Mesenchymal stem cell (in vitro differentiated cells and primary cell): ENCODE measurements around the gene NFKB2.
A peak's percentile ranks its signal among the peaks of the same experiment; 100 is the strongest.

Source experiments
- DNase-seq: peaks from one replicate; pipeline ENCODE4 v3.0.0-alpha.2; 2013
- H2AFZ ChIP-seq: one replicate; pipeline ENCODE4 v1.6.1; 2013; ENCODE audit warnings: low read depth, mild to moderate bottlenecking, control low read depth, inconsistent platforms, low read length, moderate library complexity
- H2AK5ac ChIP-seq: 2 replicates; pipeline ENCODE4 v1.6.1; 2013; ENCODE audit warnings: low read length, moderate library complexity, mild to moderate bottlenecking, inconsistent platforms; ENCODE audit not compliant: severe bottlenecking
- H2BK120ac ChIP-seq: one replicate; pipeline ENCODE4 v1.6.1; 2013; ENCODE audit warnings: low read depth, mild to moderate bottlenecking, inconsistent platforms, low read length, moderate library complexity
- H2BK12ac ChIP-seq, 2 experiments: one replicate each; pipeline ENCODE4 v1.6.1; 2013; ENCODE audit warnings: inconsistent platforms in 2 of 2, low read length in 2 of 2, mild to moderate bottlenecking in 2 of 2, moderate library complexity in 2 of 2, control low read depth in 1 of 2
- H2BK15ac ChIP-seq: one replicate; pipeline ENCODE4 v1.6.1; 2013; ENCODE audit warnings: mild to moderate bottlenecking, low read depth, inconsistent platforms; ENCODE audit not compliant: poor library complexity, severe bottlenecking
- H2BK5ac ChIP-seq: 2 replicates; pipeline ENCODE4 v1.6.1; 2013; ENCODE audit warnings: low read depth, mild to moderate bottlenecking, low read length, control low read depth, inconsistent platforms; ENCODE audit not compliant: poor library complexity, severe bottlenecking
- H3K14ac ChIP-seq, 2 experiments: one replicate each; pipeline ENCODE4 v1.6.1; 2013; ENCODE audit warnings: inconsistent platforms in 2 of 2, low read length in 2 of 2, control low read depth in 1 of 2, mild to moderate bottlenecking in 1 of 2, moderate library complexity in 1 of 2
- H3K18ac ChIP-seq, 2 experiments: one replicate each; pipeline ENCODE4 v1.6.1; 2013; ENCODE audit warnings: inconsistent platforms in 2 of 2, low read length in 2 of 2, control low read depth in 1 of 2, low read depth in 1 of 2, mild to moderate bottlenecking in 1 of 2
- H3K23ac ChIP-seq, 2 experiments: one replicate each; pipeline ENCODE4 v1.6.1; 2013; ENCODE audit warnings: inconsistent platforms in 2 of 2, low read length in 2 of 2, mild to moderate bottlenecking in 2 of 2, moderate library complexity in 2 of 2, control low read depth in 1 of 2
- H3K27ac ChIP-seq: 2 replicates; pipeline ENCODE4 v1.5.1; 2013; ENCODE audit warnings: mild to moderate bottlenecking, moderate library complexity, low read length, control low read depth, inconsistent platforms; ENCODE audit not compliant: poor library complexity, severe bottlenecking
- H3K27me3 ChIP-seq, 2 experiments: 2 replicates each; pipeline versions ENCODE4 v1.6.1 to v1.7.0; 2013; ENCODE audit warnings: low read length in 2 of 2, mild to moderate bottlenecking in 2 of 2, moderate library complexity in 2 of 2, control low read depth in 1 of 2, inconsistent platforms in 1 of 2; ENCODE audit not compliant: control insufficient read depth in 1 of 2, insufficient read depth in 1 of 2
- H3K36me3 ChIP-seq, 2 experiments: 2 replicates each; pipeline versions ENCODE4 v1.6.1 to v1.7.0; 2013; ENCODE audit warnings: low read length in 2 of 2, control low read depth in 1 of 2, inconsistent platforms in 1 of 2, low read depth in 1 of 2, mild to moderate bottlenecking in 1 of 2; ENCODE audit not compliant: insufficient read depth in 2 of 2, control insufficient read depth in 1 of 2
- H3K4ac ChIP-seq, 2 experiments: one replicate each; pipeline ENCODE4 v1.6.1; 2013; ENCODE audit warnings: inconsistent platforms in 2 of 2, low read length in 2 of 2, mild to moderate bottlenecking in 2 of 2, moderate library complexity in 2 of 2, control low read depth in 1 of 2, low read depth in 1 of 2
- H3K4me1 ChIP-seq: 2 replicates; pipeline ENCODE4 v1.6.1; 2013; ENCODE audit warnings: low read depth, low read length, control low read depth; ENCODE audit not compliant: control insufficient read depth, insufficient read depth
- H3K4me2 ChIP-seq: 2 replicates; pipeline ENCODE4 v1.6.1; 2013; ENCODE audit warnings: low read length, mild to moderate bottlenecking, inconsistent platforms; ENCODE audit not compliant: poor library complexity, severe bottlenecking
- H3K4me3 ChIP-seq, 2 experiments: 2 replicates each; pipeline versions ENCODE4 v1.5.1 to v1.7.0; 2013; ENCODE audit warnings: low read length in 2 of 2, mild to moderate bottlenecking in 2 of 2, control low read depth in 1 of 2, low read depth in 1 of 2; ENCODE audit not compliant: insufficient read depth in 1 of 2
- H3K79me1 ChIP-seq: replicated peaks from 2 replicates; pipeline ENCODE4 v1.6.1; 2013; ENCODE audit warnings: mild to moderate bottlenecking, control low read depth, low read length, inconsistent platforms; ENCODE audit not compliant: poor library complexity, severe bottlenecking
- H3K9ac ChIP-seq: 2 replicates; pipeline ENCODE4 v1.7.0; 2013; ENCODE audit warnings: mild to moderate bottlenecking, low read length, moderate library complexity
- H3K9me3 ChIP-seq: 2 replicates; pipeline ENCODE4 v1.7.0; 2013; ENCODE audit warnings: mild to moderate bottlenecking, low read length; ENCODE audit not compliant: control insufficient read depth
- H4K8ac ChIP-seq: one replicate; pipeline ENCODE4 v1.6.1; 2013; ENCODE audit warnings: inconsistent platforms, mild to moderate bottlenecking, low read length, moderate library complexity
- H4K91ac ChIP-seq: one replicate; pipeline ENCODE4 v1.6.1; 2013; ENCODE audit warnings: mild to moderate bottlenecking, low read length, inconsistent platforms
- WGBS: methylation state at CpG from one replicate; pipeline ENCODE4 v1.1.7; 2013; ENCODE audit warnings: mixed read lengths; 5-methylcytosine and 5-hydroxymethylcytosine counted together

NFKB2 gene

DNA sequence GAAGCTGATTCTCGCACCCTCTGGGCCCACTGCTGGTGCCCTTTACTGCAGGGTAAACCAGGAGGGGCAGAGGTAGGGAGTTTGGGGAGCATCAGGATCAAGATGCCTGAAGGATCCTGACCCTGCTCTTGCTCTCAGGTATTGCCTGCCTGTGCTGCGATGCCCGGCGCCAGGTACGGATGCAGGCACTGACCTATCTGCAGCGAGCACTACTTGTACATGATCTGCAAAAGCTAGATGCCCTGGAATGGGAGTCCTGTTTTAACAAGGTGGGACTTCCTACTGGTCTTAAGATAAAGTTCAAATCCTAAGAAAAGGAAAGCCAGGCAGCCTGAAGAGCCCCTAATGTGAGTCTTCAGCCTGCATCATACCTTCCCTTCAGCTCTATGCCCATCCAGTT, 16.1 kb upstream of the NFKB2 start:
- no peak for DNase-seq

GRCh38 chr10:102381983-102382382, 13.5 kb upstream of the NFKB2 start:
- Histone ChIP-seq H3K18ac (no peak overlapping the region), H3K4me2 (no peak overlapping the region), H3K23ac (no peak overlapping the region), H3K4ac (no peak overlapping the region), H3K27ac (no peak overlapping the region), H3K9ac (no peak overlapping the region), H4K91ac (no peak overlapping the region), H3K79me1 (peaks cover 14% of the 10 kb centered on the region), H3K14ac (no peak overlapping the region), H3K36me3 (peaks cover 50 to 63% of the 10 kb centered on the region in 2 experiments), H2BK120ac (no peak overlapping the region), H2AFZ (no peak overlapping the region), H3K4me3 (no peak overlapping the region), H2BK15ac (no peak overlapping the region), H4K8ac (no peak overlapping the region), H3K9me3 (no peaks in the 10 kb centered on the region), H3K4me1 (peaks cover 6% of the 10 kb centered on the region), H2BK12ac (no peak overlapping the region), H2BK5ac (no peak overlapping the region), H3K27me3 (no peaks in the 10 kb centered on the region), H2AK5ac (no peak overlapping the region)
- DNase-seq: no peak
- WGBS: 94% methylated on average over 9 of the region's 9 CpGs

More for the DNA sequence above, 16.1 kb upstream of the NFKB2 start:
- no peak overlapping the region for H3K27ac ChIP-seq
- H3K14ac ChIP-seq: no peak overlapping the region
- H3K4me3 ChIP-seq: no peak overlapping the region
- peaks cover 76 to 82% of the 10 kb centered on the region in 2 experiments for H3K36me3 ChIP-seq
- no peak overlapping the region for H2BK12ac ChIP-seq
- no peaks in the 10 kb centered on the region for H3K27me3 ChIP-seq
- H2AFZ ChIP-seq: no peak overlapping the region
- no peak overlapping the region for H4K91ac ChIP-seq
- H2BK5ac ChIP-seq: no peak overlapping the region
- H3K9me3 ChIP-seq: no peaks in the 10 kb centered on the region
- 97% methylated on average over 6 of the region's 6 CpGs for WGBS
- H2AK5ac ChIP-seq: no peak overlapping the region
- H2BK15ac ChIP-seq: no peak overlapping the region
- no peak overlapping the region for H3K18ac ChIP-seq
- H4K8ac ChIP-seq: no peak overlapping the region
- no peak overlapping the region for H3K4ac ChIP-seq
- H3K4me1 ChIP-seq: no peaks in the 10 kb centered on the region
- no peak overlapping the region for H2BK120ac ChIP-seq
- peaks cover 20% of the 10 kb centered on the region for H3K79me1 ChIP-seq
- no peak overlapping the region for H3K23ac ChIP-seq
- H3K4me2 ChIP-seq: no peak overlapping the region
- no peak overlapping the region for H3K9ac ChIP-seq

- peaks cover 14% of the 10 kb centered on the region for H3K79me1 ChIP-seq
- WGBS: 100% methylated on average over 8 of the region's 8 CpGs
- H3K4me1 ChIP-seq: peaks cover 6% of the 10 kb centered on the region
- no peak overlapping the region for H3K9ac ChIP-seq
- no peak overlapping the region for H3K4me3 ChIP-seq
- no peak overlapping the region for H2AK5ac ChIP-seq
- H3K14ac ChIP-seq: no peak overlapping the region
- no peak overlapping the region for H3K4ac ChIP-seq
- no peak overlapping the region for H4K8ac ChIP-seq
- no peak overlapping the region for H3K18ac ChIP-seq
- no peak overlapping the region for H3K27ac ChIP-seq
- H4K91ac ChIP-seq: no peak overlapping the region
- no peak overlapping the region for H3K23ac ChIP-seq
- H3K9me3 ChIP-seq: no peaks in the 10 kb centered on the region
- no peak for DNase-seq
- H3K27me3 ChIP-seq: no peaks in the 10 kb centered on the region
- H2BK12ac ChIP-seq: no peak overlapping the region
- no peak overlapping the region for H2BK5ac ChIP-seq
- no peak overlapping the region for H3K4me2 ChIP-seq
- H2BK15ac ChIP-seq: no peak overlapping the region
- H3K36me3 ChIP-seq: peaks cover 46 to 61% of the 10 kb centered on the region in 2 experiments
- no peak overlapping the region for H2BK120ac ChIP-seq
- H2AFZ ChIP-seq: no peak overlapping the region
Measured at GRCh38 chr10:102382871-102383270, 12.6 kb upstream of the NFKB2 start.

DNA sequence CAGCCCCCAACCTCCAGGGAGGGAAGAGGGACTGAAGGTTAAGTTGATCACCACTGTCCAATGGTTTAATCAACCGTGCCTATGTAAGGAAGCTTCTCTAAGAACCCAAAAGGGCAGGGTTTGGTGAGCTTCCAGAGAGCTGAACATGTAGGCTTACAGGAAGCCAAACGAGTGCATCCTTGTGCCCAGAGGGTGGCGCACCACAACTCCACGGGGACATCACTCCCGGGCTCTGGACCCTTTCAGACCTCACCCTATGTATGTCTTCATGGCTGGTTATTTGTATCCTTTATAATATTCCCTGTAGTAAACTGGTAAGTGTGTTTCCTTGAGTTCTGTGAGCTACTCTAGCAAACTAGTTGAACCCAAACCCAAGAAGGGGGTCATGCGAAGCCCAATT, 11.5 kb upstream of the NFKB2 start:
- Histone ChIP-seq H2BK12ac (no peak overlapping the region), H2AK5ac (no peak overlapping the region), H2AFZ (no peak overlapping the region), H3K14ac (no peak overlapping the region), H3K27me3 (no peaks in the 10 kb centered on the region), H3K9ac (no peak overlapping the region), H4K91ac (no peak overlapping the region), H3K18ac (no peak overlapping the region), H2BK15ac (no peak overlapping the region), H3K9me3 (no peaks in the 10 kb centered on the region), H3K36me3 (peaks cover 42 to 53% of the 10 kb centered on the region in 2 experiments), H3K79me1 (peaks cover 14% of the 10 kb centered on the region), H4K8ac (no peak overlapping the region), H3K4me1 (peaks cover 6% of the 10 kb centered on the region), H2BK5ac (no peak overlapping the region), H3K4me3 (no peak overlapping the region), H2BK120ac (no peak overlapping the region), H3K27ac (no peak overlapping the region), H3K4ac (no peak overlapping the region), H3K23ac (no peak overlapping the region), H3K4me2 (no peak overlapping the region)
- WGBS: 48% methylated on average over 4 of the region's 6 CpGs
- DNase-seq: peak; percentile 21
